ENCODE results near the gene HDGFL2. TPM values are rescaled to one million over a fixed set of nuclear protein-coding genes. Genes with fewer than 3 reads are reported as not detected.

Gene HDGFL2
- total RNA-seq, 1 experiment from 2014 or later, result 108 TPM

- Histone ChIP-seq H2AK5ac (ENCODE audit: insufficient read length, low read length) (no peak overlapping the region), H3K56ac (ENCODE audit: insufficient read length, low read depth, low read length) (no peak overlapping the region), H3K14ac (ENCODE audit: insufficient read depth, low read length) (no peak overlapping the region), H3K27ac (ENCODE audit: insufficient read length, low read depth, low read length) (no peak overlapping the region), H3K27me3 (ENCODE audit: insufficient read depth, low read length) (no peaks in the 10 kb centered on the region), H3K4me1 (ENCODE audit: insufficient read depth, low read length) (no peaks in the 10 kb centered on the region; the same call in 1 of the 2 replicates), H3K23me2 (ENCODE audit: insufficient read length, low read depth, low read length, poor library complexity, severe bottlenecking) (no peaks in the 10 kb centered on the region), H4K91ac (ENCODE audit: insufficient read length, low read depth, low read length) (no peak overlapping the region), H3K79me2 (ENCODE audit: insufficient read depth, low read length) (no peaks in the 10 kb centered on the region), H3K4me2 (ENCODE audit: insufficient read depth, insufficient read length, low read length) (no peak overlapping the region), H4K8ac (replicated peaks; ENCODE audit: insufficient read length, low read depth, low read length) (no peak overlapping the region), H4K20me1 (ENCODE audit: control insufficient read depth, insufficient read depth, insufficient read length) (no peaks in the 10 kb centered on the region), H4K5ac (ENCODE audit: insufficient read length, low read depth, low read length) (no peak overlapping the region), H2BK5ac (ENCODE audit: insufficient read length, low read length) (no peak overlapping the region), H3K4ac (ENCODE audit: low read depth, low read length) (no peak overlapping the region), H3K18ac (ENCODE audit: insufficient read length, low read depth, low read length) (no peak overlapping the region), H3T11ph (ENCODE audit: low read length) (no peak overlapping the region), H2BK15ac (ENCODE audit: low read depth, low read length) (no peak overlapping the region), H2BK12ac (ENCODE audit: insufficient read length, low read depth, low read length) (no peak overlapping the region), H2BK120ac (ENCODE audit: low read depth, low read length, poor library complexity, severe bottlenecking) (no peak overlapping the region), H3K9me3 (ENCODE audit: control insufficient read depth, low read depth, low read length) (no peaks in the 10 kb centered on the region), H3K79me1 (ENCODE audit: insufficient read depth, low read depth, low read length, poor library complexity, severe bottlenecking) (no peaks in the 10 kb centered on the region), H3K9ac (ENCODE audit: extremely low read depth, insufficient read length, low read length) (no peak overlapping the region), H3K23ac (ENCODE audit: insufficient read length, low read depth, low read length) (no peak overlapping the region), H2BK20ac (ENCODE audit: low read depth, low read length, poor library complexity, severe bottlenecking) (no peak overlapping the region), H2AFZ (ENCODE audit: low read length) (no peak overlapping the region)
- Mint-ChIP-seq H3K9me3 (no peaks in the 10 kb centered on the region), H3K27me3 (ENCODE audit: low read depth) (no peaks in the 10 kb centered on the region), H3K4me3 (no peak overlapping the region), H3K27ac (peak overlapping the region in 2 of 3 experiments; percentile 19 to 67; a peak in 2 of 7 replicates), H3K36me3 (ENCODE audit: insufficient read depth in 1 of 3, low read depth in 3 of 3) (peaks cover 16 to 44% (median 41%) of the 10 kb centered on the region in 3 experiments; a peak in 6 of 7 replicates), H3K4me1 (no peaks in the 10 kb centered on the region)
- no CpG with 5 or more reads among the region's 19 CpGs for WGBS (ENCODE audit: extremely low coverage, insufficient read length, low lambda C conversion rate)
- no peak for TF ChIP-seq CTCF (conservative IDR thresholded peaks at IDR 0.05)
- DNase-seq, result no peak
These were observed 11.3 kb downstream of the HDGFL2 start for GRCh38 chr19:4483385-4483784.

All from H9 (cell line).